NCI-H2029 treated with DMSO at 0.1 percent for 48 hours (cell line): Measurements from ENCODE around the gene AFDN.

Experiments
- DNase-seq: peaks from one replicate; lab custom pipeline; 2025; lab: John Stamatoyannopoulos, UW

Gene AFDN

DNA sequence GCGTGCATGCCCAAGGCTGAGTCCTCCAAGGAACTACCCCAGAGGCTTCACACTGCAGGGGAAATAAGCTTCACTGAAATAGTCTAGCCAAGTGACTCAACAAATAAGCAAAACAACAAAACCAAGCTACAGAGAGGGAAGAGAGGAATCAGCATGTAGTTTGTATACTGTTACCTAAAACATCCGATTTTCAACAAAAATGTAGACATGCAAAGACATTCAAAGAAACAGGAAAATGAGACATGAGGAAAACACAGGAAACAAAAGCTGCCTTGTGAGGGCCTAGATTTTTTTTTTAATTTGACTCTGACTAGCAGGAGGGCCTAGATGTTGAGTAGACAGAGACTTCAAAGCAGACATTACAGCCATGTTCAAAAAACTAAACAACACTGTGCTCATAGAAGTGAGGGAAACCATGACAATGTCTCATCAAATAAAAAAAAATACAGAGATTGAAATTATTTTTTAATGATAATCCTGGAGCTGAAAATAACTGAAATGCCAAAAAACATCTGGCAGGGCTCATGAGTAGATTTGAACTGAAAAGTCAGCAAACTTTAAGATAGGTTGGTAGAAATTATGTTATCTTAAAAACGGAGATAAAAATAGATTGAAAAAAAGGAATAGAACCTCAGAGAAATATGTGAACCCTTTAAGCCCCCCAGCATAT lies 154.3 kb downstream of the AFDN start:
- no peak for DNase-seq

DNA sequence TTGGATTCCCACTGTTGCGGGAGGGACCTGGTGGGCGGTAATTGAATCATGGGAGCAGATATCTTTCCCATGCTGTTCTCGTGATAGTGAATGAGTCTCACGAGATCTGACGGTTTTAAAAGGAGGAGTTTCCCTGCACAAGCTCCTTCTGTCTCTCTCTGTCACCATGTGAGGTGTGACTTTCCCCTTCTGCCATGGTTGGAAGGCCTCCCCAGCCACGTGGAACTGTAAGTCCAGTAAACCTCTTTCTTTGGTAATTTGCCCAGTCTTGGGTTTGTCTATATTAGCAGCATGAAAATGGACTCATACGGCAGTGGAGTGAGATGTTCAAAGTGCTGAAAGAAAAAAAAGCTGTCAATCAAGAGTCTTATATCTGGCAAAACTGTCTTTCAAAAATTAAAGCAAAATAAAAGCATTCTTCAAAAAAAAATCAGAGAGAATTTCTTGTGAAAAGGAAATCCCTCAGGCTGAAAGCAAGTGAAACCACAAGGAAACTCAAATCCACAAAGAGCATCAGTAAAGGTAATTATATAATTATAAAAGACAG lies 155.3 kb downstream of the AFDN start:
- DNase-seq, result no peak

DNA sequence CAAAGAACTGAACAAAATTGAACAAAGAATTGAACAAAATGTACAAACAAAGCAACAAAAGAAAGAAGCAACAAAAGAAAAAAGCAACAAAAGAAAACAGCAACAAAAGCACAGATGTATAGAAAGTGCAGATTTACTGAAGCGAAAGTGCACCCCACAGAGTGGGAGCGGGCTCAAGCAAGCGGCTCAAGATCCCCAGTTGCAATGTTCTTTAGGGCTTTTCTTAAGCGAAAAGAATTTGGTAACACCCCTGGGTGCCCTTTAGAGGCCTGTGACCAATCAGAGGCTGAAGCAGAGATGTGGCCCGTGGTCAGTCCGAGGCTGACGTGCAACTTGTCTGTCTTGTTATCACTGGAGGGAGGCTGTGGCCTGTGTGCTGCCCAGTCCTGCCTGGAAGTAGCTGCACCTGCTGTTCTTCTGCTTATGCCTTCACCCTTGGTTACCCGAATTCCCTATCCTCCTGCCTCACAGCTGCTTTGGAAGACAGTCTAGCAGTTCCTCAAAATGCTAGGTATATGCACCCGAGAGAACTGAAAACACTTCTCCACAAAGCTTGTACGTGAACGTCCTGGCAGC lies 157.5 kb downstream of the AFDN start:
- no peak for DNase-seq

DNA sequence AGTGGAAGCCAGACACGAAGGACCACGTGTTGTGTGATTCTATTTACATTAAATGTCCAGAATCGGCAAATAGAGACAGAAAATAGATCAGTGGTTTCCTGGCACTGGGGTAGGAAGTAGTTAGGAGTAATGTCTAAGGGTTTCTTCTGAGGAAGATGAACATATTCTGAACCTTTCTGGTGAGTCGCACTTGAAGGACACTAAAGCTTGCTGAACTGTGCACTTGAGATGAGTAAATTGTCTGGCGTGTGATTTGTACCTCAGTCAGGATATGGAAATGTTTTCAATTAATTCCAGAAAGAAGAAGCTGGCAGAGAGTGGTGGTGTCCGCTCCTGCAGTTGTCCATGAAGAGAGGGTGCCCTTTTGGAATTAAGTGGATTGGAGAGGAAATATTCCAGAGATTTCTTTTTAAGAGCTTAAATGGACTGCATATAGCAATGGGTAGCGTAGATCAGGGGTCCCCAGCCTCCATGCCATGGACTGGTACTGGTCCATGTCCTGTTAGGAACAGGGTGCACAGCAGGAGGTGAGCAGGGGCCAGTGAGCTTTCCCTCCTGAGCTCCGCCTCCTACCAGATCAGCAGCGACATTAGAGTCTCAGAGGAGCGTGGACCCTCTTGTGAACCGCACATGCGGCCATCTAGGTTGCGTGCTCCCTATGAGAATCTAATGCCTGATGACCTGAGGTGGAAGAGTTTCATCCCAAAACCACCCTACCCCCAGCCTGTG lies 158.3 kb downstream of the AFDN start:
- no peak for DNase-seq

DNA sequence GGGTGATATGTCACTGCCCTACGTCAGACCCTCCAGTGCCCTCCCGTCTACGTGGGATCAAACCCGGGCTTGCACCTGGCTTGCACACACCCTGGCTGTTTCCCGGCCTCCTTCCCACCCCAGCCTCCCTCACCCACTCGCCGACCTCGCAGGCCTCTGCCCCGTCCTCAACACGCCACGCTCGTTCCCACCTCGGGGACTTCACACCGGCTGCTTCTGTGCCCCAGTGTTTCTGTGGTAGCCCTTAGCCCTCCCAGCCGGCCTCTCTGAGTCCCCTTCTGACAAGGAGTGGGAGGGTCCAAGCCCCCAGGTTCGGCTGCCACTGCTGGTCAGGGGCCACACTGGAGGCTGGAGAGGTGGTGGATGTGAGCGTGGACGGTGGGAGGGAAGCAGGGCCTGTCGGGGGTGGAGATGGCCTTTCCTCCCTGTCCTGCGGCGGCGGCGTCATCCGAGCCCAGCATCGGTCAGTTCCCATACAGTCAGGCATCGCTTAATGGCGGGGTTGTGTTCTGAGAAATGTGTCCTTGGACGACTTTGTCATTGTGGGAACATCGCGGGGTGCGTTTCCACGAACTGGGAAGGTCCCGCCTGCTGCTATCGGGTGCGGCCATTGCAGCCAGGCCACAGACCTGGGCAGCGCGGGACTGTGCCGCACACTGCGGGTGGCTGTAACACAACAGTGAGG lies 159.3 kb downstream of the AFDN start:
- no peak for DNase-seq

DNA sequence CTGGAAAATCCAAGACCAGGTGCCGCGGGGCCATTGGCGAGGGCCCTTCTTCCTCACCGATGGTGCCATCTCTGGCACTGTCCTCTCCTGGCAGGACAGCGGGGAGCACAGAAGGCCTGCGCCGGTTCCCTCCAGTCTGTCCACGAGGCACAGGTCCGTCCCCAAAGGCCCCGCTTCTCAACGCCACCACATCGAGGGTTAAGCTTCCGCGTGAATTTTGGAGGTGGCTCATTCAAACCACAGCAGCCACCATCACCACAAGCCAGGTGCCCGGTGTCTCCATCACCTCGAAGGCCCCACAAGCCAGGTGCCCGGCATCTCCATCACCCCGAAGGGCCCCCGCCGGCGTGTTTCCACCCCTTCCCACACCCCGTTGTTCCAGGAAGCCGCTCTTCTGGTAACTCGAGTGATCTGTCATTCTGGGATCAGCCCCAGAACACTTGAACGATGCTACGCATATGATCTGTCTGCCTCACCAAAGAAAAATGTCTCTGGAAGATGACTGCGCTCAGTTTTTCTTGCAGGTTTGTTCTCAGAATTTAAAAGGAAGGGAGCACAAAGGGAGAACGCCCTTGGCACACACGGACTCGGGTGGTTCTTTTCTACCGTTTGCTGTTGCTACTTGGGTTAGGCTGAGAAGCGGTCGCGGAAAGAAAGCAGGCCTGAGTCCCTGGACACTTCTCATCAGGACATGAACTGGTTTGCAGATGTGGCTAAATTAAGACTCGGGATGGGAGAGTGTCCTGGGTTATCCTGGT lies 160.9 kb downstream of the AFDN start:
- DNase-seq, result no peak

DNA sequence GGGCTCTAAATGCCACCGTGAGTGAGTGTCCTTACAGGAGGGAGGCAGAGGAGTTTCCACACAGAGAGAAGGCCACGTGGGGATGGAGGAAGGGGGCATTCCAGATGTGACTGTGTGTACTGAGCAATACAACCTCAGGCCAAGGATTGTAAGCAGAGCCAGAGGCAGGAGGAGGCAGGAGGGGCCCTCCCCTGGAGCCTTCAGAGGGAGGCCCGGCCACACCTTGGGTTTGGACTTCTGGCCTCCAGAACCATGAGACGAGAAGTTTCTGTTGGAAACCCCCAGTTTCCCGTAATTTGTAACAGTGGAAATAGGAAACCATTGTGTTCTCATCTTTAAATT lies 161.4 kb downstream of the AFDN start:
- no peak for DNase-seq

DNA sequence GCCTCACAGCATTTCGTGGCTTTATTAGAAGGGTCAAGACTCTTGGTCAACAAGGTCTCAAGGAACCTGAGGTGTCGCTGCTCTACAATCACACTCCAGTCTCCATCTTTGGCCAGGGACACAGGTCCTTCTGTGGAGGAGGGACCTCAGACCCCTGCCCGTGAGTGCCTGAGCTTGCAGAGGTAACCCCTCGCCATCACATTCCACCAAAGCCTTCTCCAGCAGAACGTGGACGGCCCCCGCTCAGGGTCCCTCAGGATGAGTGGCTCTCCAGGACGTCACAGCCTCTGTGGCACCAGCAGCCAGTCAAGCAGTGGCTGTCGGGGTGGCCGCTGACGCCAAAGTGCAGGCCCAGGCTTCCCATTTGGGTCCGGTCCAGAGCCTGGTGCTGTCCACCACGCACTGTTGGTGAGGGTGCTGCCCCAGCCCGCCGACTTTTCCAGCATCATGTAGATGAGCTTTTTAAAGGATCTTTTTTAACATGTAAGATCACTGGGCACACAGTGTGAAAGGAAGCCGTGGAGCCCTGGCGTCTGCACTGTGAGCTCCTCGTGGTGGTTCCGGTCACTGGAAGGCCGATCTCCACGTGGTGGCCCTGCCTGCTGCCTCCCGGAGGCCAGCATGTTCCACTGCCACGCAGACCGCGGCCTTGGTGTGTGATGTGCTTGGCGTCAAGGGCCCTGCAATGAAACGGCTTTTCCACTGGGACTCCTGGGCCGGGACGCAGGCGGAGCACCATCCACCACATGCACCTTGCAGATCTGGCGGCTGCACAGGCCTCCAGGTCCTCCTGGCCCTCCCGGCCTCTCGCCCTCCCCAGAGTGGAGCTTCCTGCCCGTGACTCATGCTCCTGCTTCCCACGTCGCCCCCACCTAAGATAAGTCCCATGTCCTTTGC lies 162.5 kb downstream of the AFDN start:
- DNase-seq, result no peak

DNA sequence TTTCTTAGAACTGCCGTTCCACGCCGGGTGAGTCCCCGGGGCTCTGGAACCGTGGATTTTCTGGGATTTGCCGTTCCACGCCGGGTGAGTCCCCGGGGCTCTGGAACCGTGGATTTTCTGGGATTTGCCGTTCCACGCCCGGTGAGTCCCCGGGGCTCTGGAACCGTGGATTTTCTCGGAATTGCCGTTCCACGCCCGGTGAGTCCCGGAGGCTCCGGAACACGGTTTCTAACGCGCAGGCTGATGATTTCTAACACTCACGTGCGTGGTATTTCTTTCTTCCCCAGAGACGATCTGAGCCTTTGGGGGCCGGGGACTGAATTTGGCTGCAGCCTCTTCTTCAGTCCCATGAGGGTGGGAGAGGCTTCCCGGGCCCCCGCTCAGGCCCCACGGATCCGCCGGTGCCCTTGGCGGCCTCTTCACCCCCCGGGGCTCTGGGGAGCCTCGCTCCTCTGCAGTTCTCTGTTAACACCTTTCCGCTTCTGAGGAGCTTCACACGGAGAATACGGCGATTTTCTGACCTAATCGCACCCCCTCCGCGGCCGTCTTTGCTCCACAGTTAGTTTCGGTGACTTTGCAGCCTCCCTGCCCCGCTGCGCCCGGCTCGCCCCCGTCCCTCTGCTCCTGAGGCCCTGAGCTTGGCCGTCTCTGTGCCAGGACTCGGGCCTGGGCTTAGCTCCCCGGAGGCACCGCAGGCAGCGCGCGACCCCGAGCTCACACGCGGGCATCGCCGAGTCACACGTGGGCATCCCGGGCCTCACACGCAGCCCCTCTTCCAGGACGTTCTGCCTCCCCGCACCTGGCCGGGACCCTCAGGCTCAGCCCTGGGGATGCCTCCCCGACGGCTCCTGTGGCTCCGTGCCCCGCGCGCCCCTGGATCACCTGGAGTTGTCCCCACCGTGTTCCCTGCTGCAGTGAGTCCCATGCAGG lies 163.6 kb downstream of the AFDN start:
- no peak for DNase-seq

DNA sequence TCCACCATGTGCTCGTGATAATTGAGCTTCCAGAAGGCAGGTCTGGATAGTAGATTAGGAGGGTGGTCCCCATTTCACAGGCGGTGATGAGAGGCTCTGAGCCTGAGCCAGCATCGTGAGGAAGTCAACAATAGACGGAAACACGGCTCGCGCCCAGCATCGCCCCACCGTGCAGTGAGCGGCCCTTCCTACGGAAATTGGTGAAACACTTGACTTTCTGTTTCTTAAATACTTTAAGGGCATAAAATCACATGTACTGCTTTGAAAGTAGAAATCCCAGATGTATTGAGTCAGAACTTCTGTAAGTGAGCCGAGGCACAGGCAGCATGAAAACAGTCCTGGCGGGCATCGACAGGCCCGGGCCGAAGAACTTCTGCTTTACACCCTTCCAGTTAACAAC lies 166.5 kb downstream of the AFDN start:
- no peak for DNase-seq

DNA sequence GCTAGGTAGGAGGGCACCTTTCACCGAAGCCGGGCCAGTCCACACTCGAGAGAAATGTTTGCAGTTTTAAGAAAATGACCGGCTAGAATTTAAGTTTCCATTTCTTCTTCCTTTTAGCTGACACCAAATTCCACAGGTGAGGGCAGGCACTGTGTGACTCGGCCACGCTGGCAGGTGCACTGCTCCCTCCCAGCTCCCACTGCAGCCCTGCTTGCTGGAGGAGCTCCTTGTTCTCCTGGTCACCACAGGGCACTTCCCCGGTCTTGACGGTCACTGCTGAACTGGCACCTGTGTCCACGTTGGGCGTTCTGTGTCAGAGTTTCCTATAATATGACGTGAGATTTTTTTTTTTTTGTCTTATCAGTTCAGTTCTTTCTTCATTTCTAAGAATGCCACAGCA lies 167.1 kb downstream of the AFDN start:
- no peak for DNase-seq

DNA sequence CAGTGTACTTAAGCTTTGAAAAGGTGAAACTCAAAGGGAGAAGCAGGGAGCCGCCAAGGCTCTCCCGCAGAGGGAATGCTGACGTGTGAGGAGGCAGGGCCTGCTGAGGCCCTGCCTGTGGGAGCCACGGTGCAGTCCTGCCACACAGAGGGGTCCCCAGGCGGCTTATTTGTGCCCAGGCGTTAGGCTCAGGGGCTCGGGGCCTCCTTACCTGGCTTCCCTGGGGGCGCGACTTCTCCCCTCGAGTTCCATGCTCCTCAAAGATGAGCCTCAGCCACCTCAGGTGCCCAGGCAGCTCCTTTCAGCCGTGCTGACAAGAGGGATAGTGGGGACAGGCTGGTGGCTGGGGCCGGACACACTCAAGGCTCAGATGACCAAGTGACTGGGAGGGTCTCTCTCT lies 168.6 kb downstream of the AFDN start:
- DNase-seq, result no peak

DNA sequence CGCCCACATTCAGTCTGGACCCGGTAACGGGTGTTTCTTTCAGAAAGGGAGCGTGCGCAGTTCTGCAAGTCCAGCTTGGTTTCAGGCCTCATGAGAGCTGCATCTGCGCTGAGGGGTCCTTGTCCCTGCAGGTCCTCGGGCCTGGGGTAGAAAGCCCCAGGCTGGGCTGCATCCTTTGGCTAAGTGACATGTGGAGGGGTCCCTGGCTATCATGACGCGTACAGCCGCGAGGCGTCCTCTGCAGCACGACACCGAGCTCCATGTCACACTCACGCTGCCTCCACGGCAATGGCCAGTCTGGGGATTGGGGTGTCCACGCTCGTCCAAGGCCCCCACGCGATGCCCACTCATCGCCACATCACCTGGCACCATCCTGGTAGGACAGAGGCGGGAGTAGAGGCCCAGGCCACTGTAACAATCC lies 169.0 kb downstream of the AFDN start:
- DNase-seq, result no peak

DNA sequence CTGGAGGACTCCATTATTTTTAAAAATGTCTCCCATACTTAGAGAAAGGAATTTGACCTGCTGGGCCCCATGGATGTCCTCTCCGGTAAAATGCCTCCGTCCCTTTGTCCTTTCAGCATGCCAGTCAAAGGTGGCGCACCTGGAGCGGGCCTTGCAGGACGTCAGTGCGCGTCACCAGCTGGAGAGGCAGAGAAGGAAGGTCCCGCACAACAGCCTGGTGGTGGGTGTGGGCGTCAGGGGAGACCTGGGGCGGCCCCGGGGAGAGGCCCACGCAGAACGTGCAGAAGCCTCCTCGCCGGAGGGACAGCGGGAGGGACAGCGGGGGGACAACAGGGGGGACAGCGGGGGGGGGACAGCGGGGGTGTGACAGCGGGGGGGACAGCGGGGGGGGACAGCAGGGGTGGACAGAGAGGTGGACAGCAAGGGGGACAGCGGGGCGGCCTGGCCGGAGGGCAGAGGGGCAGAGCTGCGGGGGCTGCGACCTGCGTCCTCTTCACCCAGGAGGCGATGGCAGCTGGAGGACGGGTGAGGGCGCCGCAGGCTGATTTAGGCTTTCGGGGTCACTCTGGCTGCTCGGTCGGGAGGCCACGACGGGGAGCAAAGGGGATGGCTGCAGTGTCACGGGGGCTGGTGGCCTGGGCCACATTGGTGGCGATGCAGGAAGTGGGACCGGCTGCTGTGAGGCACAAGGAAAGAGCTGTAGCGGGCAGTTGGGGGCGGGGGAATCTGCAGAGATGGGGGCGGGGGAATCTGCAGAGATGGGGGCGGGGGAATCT lies 169.9 kb downstream of the AFDN start:
- no peak for DNase-seq

DNA sequence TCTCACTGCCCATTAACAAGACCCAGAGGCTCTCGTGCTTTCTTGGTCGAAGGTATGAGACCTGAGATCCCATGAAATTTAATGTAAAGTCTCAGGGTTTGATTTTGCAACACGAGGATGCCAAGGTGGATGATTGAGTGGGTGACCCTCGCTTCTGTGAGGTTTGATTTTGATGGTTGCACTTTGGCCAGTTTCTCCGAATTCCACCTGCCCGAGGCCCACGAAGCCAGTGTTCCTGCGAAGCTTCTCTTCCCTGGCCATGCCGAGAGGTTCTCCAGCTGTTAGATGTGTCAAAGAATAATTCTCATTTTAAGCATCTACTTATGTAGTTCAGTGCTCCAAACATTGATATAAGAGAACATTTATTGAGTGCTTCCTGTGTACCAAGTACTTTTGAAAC lies 170.9 kb downstream of the AFDN start, which contains the start of gene KIF25:
KIF25 (plus strand) TSS at position 30 of the 400 bp plus-strand sequence. CDS start 31,915 bp downstream, outside the sequence.
- DNase-seq, result no peak

DNA sequence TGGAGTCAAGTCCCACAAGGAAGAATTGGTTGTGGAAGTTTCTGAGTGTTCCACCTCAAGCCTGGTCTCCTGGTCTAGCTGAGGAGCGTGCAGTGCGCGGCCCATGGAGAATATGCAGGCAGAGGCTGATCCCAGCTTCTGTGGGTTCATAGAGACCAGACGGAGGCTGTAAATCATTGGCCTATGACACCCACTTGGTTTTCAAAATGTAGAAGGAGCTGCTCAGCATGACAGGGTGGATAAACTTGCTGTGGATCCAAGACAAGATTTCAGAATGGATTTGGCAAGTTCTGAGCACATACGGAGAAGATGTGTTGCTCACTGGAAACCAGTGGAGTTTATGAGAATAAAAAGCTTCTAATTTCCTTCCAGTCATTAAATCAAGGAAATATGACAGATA lies 171.5 kb downstream of the AFDN start:
- no peak for DNase-seq

DNA sequence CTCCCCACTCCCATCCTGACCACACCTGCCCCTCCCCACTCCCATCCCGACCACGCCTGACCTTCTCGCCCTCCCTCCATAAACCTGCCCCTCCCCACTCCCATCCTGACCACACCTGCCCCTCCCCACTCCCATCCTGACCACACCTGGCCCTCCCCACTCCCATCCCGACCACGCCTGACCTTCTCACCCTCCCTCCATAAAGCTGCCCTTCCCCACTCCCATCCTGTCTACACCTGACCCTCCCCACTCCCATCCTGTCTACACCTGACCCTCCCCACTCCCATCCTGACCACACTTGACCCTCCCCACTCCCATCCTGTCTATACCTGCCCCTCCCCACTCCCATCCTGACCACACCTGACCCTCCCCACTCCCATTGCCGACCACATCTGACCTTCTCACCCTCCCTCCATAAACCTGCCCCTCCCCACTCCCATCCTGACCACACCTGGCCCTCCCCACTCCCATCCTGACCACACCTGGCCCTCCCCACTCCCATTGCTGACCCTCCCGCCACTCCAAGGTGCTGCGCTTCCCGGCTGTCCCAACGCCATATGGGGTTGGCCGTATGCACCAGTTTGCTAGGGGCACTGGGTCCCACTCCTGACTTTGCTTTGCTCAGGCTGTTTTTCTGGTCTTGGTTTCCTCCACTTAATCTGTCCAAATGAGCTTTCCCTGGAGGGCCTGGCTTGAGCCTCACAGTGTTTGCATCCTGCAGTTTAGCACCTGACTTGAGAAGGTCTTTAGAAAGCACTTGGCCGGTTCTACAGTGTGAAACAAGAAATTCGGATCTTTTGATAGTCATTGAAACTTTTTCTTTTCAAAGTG lies 173.7 kb downstream of the AFDN start:
- DNase-seq, result no peak

DNA sequence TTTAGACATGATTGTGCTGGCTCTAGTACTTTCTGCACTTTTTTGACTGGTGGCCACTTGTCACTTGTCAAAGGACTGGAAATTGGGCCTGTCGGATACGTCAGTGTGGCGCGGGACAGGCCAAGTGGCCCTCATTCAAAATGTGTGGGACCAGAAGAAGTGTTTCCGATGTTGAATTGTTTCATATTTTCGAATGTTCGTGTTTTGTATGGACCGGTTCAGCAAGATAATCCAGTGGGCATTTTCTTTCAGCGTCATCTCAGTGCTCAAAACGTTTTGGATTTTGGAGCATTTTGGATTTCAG lies 174.3 kb downstream of the AFDN start:
- DNase-seq, result no peak
